Measurements from ENCODE around the gene SCN5A.

The SCN5A gene

DNA sequence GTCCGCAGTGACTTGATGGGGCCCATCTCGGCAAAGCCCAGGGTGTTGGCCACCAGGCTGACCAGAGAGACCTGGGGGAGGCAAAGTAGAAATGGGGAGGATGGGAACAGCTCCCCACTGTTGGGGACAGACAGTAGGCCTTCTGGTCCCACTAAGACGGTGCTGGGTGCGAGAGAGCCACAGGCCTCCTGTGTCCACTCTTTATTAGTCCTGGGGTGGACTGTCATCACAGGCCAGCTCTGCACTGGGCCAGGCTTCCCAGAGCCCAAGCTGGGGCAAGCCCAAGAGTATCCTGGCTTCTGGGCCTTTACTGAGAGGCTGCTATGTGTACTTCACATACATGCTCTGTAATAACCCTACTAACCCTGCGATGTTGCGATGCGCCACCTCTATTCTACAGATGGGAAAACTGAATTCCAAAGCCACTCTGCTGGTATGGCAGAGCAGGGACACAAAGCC lies 87.0 kb downstream of the SCN5A start:
- DNase-seq = no peak

GRCh38 chr3:38561746-38562466 lies 87.6 kb downstream of the SCN5A start:
- no peak for DNase-seq

DNA sequence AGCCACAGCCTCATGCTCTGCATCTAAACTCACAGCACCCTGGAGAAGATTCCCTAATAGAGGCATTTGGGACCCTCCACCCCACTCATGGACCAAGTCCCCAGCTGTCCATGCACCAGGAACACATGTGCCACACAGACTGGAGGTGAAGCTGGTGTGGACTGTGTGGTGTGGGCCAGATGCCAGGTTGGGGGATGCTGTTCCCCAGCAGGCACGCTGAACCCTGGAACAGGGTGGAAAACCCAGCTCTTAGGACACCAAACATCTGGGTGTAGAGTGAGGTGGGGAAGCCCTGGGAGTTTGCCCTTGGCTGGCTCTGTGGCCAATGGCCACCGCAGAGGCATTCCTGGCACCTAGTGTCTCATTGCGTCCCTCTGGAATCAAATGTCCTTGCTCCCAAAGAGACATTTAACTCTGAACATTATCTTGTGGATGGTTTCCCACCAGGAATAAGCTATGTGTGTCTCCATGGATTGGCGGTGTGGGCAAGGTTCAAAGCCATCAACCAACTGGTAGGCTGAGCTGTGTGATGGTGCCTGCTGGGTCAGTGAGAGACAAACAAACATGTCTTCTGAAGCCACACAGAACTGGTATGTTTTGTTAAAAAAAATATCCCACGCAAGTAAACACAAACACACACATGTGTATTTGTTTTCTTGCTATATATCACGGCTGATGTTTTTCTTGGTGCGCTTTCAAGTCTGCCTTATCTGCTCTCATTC lies 88.3 kb downstream of the SCN5A start:
- no peak for DNase-seq

- no peak for DNase-seq
Observed at GRCh38 chr3:38560284-38560683, 89.2 kb downstream of the SCN5A start.

DNA sequence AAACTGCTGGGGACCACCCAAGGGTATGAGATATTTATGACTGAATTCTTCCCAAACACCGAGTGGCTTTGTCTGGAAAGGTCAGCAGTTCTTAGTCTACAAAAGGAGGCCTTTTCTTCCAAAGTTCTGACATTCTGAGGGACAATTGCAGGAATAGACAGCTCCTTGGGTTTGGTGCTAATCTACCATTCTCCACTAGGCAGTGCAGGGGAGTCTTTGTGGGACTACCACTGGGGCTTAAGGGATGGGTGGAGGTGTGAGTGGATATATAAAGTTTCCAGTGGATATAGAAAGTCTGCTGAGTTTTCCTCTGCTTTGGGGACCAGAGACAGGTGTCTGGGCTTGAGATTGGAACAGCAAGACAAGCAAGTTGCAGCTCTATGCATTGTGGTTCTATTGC lies 90.6 kb downstream of the SCN5A start:
- DNase-seq = no peak

- no peak for DNase-seq
Observed at GRCh38 chr3:38556640-38557358, 92.7 kb downstream of the SCN5A start.

- no peak for DNase-seq
Observed at GRCh38 chr3:38555926-38556325, 93.6 kb downstream of the SCN5A start.

DNA sequence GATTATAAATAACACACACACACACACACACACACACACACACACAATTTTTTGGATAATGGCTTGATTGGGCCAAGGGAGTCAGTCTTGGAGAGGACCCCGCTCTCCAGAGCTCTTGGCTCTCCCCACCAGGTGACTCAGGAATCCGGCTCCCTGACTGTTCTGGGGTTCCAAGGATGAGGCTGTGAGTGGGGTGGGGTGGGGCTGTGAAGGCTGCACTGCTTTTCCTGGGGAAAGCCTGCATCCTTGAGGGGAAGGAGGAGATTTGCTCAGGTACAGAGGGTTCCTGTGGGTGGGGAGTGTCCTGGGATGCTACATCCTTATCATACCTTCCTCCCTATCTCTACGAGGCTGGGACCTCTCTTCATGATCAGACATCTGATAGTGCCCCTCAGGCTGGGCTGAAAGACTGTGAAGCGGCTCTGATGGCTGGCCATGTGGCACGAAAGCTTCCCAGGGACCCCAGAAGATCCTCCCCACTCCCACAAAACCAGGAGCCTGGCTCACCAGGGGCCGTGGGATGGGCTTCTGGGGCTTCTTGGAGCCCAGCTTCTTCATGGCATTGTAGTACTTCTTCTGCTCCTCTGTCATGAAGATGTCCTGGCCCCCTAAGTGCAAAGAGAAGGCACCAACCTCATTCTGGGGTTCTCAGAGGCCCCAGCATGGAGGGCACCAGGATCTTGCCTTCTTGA lies 94.2 kb downstream of the SCN5A start:
- DNase-seq = no peak

GRCh38 chr3:38554127-38554827 lies 95.2 kb downstream of the SCN5A start:
- DNase-seq = no peak

- DNase-seq = no peak
Observed at GRCh38 chr3:38553071-38553470, 96.4 kb downstream of the SCN5A start.

- DNase-seq = no peak
Observed at GRCh38 chr3:38552364-38552763, 97.1 kb downstream of the SCN5A start.

- DNase-seq = no peak
Observed at GRCh38 chr3:38551026-38551832, 98.3 kb downstream of the SCN5A start.

- no peak for DNase-seq
Observed at GRCh38 chr3:38549957-38550840, 99.3 kb downstream of the SCN5A start.

GRCh38 chr3:38549486-38549885 lies 100.0 kb downstream of the SCN5A start:
- no peak for DNase-seq

GRCh38 chr3:38549082-38549481 lies 100.4 kb downstream of the SCN5A start:
- DNase-seq = no peak

DNA sequence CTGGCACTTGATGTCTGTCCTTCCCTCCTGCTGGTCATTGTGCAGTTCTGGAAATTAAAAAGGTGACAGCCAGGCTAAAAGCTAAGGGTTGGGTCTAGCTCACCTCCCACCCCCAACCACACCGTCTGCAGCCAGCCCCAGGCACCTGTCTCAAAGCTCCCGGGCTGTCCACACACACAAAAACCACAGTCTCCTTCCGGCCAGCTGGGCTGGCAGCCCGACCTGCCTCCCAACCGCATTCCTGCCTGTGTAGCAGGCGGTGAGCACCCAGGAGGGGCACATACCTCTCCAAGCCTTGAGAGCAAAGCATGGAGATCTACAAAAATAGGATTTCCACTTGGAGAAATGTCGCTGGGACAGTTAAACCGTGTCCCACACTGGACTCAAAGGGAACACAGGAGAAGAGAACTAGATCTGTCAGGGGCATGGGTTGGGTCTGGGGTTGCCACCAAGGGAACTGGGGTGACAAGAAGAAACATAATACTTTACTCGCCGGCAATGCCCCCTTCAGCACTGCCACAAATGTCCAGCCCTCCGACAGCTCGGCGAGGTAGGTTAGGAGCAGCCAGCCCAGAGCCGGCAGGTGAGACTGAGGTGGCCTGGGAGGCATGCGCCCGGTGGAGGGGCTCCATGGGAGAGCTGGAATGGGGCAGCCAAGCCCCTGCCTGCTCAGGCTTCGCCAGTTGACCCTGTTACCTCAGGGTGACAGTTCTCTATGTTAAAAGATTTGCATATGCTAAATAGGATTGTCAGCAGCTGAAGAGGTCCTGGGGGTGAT lies 101.1 kb downstream of the SCN5A start:
- no peak for DNase-seq

- no peak for DNase-seq
Observed at GRCh38 chr3:38545983-38546382, 103.5 kb downstream of the SCN5A start.

- no peak for DNase-seq
Observed at GRCh38 chr3:38545550-38545949, 103.9 kb downstream of the SCN5A start.

All from nucleus accumbens (tissue), 56 donors.